A673 (cell line): ENCODE measurements around the gene CEP95. TPM values are rescaled to one million over a fixed set of nuclear protein-coding genes. Genes with fewer than 3 reads are reported as not detected.
"Not testable (repeated sequence)": the region's sequence is repeated elsewhere in the genome, so short reads cannot be mapped to it uniquely, and the experiment has no call there.

Experiments
- BruUV-seq: library from RNA; stranded (reverse); fragments of 400-500 nt; replicated peaks from 2 replicates; lab custom pipeline; 2021; lab: Mats Ljungman, UMichigan
- CTCF ChIA-PET: fragments of 300-600 bp; sonication (Branson Sonifier 250); formaldehyde crosslinking; loops from one replicate; lab custom pipeline; 2022; ENCODE audit warnings: antibody characterized with exemption; lab: Charles Lee
- POLR2A ChIA-PET: fragments of 300-600 bp; sonication (Branson Sonifier 250); formaldehyde crosslinking; loops from one replicate; lab custom pipeline; 2022; ENCODE audit warnings: antibody characterized with exemption; ENCODE audit not compliant: low non-redundant PET; lab: Charles Lee
- DNase-seq: peaks from one replicate; pipeline ENCODE4 v3.0.0-alpha.2; 2015; ENCODE audit warnings: low spot score
- H3K27ac ChIP-seq: fragments of 200-600 bp; sonication (generic); 2 replicates; pipeline ENCODE4 v1.5.1; 2016; ENCODE audit warnings: mixed run types, low read depth, mild to moderate bottlenecking, mixed read lengths, antibody characterized with exemption, low read length; ENCODE audit not compliant: poor library complexity, severe bottlenecking
- H3K27me3 ChIP-seq: fragments of 200-600 bp; sonication (generic); replicated peaks from 2 replicates; pipeline ENCODE4 v1.6.1; 2017; ENCODE audit warnings: mixed run types, low read depth, mild to moderate bottlenecking, mixed read lengths, antibody characterized with exemption, low read length; ENCODE audit not compliant: insufficient read depth, poor library complexity
- H3K36me3 ChIP-seq: fragments of 200-600 bp; sonication (generic); 2 replicates; pipeline ENCODE4 v1.6.1; 2016; ENCODE audit warnings: mixed run types, mild to moderate bottlenecking, mixed read lengths, antibody characterized with exemption, low read length; ENCODE audit not compliant: insufficient read depth, poor library complexity, severe bottlenecking
- H3K4me1 ChIP-seq: fragments of 200-600 bp; sonication (generic); 2 replicates; pipeline ENCODE4 v1.6.1; 2017; ENCODE audit warnings: mixed run types, mild to moderate bottlenecking, mixed read lengths, antibody characterized with exemption, low read length; ENCODE audit not compliant: insufficient read depth, poor library complexity, severe bottlenecking
- H3K4me3 ChIP-seq: fragments of 200-600 bp; sonication (generic); 2 replicates; pipeline ENCODE4 v1.5.1; 2016; ENCODE audit warnings: low read depth, mixed run types, mild to moderate bottlenecking, mixed read lengths, low read length; ENCODE audit not compliant: poor library complexity, severe bottlenecking
- H3K9me3 ChIP-seq: fragments of 200-600 bp; sonication (generic); 2 replicates; pipeline ENCODE4 v1.6.1; 2016; ENCODE audit warnings: mixed run types, low read depth, mild to moderate bottlenecking, mixed read lengths, antibody characterized with exemption, low read length; ENCODE audit not compliant: poor library complexity, severe bottlenecking
- CTCF ChIP-seq: fragments of 300-800, 200-600 bp; sonication (generic); conservative IDR thresholded peaks from 2 replicates; pipeline ENCODE4 v1.5.1; 2017; ENCODE audit warnings: low read depth, mild to moderate bottlenecking, antibody characterized with exemption, low read length, moderate library complexity, mixed read lengths
- EZH2 ChIP-seq: fragments of 200-600 bp; sonication (generic); IDR thresholded peaks from 2 replicates; pipeline ENCODE4 v1.6.1; 2017; ENCODE audit warnings: borderline replicate concordance, low read depth, mild to moderate bottlenecking, mixed read lengths, antibody characterized with exemption, low read length; ENCODE audit not compliant: poor library complexity, severe bottlenecking
- intact Hi-C: fragments of 100-400 bp; cut with micrococcal nuclease; formaldehyde crosslinking; loops from one replicate; pipeline ENCODE4 v1.10.0; 2022; ENCODE audit not compliant: unreplicated experiment
- total RNA-seq: library from RNA; stranded (reverse); gene quantifications from 2 replicates; pipeline ENCODE4 v1.2.3, GENCODE V29; 2021

CEP95 gene
- total RNA-seq, 1 experiment from 2014 or later: 66.8 TPM

DNA sequence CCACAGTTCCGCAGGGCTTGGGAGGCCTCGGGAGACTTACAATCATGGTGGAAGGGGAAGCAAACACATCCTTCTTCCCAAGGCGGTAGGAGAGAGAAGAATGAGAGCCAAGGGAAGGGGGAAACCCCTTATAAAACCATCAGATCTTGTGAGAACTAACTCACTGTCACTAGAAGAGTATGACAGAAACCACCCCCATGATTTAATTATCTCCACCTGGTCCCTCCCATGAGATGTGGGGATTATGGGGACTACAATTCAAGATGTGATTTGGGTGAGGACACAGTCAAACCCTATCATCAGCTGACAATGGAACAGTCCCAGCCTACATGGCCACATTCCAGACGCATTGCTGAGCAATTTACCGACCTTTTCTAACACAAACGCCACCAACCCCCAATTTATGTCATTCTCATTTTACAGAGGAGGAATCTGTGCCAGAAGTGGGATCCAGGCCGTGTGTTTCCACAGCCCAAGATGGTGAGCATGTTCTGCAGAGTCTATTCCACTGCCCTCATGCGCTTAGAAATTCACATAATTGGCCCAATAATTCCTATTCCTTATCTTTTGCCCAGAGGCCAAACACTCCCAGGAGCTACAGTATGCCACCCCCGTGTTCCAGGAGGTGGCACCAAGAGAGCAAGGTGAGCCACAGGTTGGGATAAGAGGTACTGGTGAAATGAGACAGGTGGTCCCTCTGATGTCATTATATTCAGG is 40.6 kb upstream of the CEP95 start:
- Histone ChIP-seq H3K9me3 (no peaks in the 10 kb centered on the region), H3K36me3 (no peaks in the 10 kb centered on the region), H3K27me3 (no peaks in the 10 kb centered on the region), H3K4me3 (no peak overlapping the region), H3K4me1 (no peaks in the 10 kb centered on the region), H3K27ac (no peak overlapping the region)
- peak; percentile 32 for DNase-seq
- TF ChIP-seq EZH2 (no peak), CTCF (no peak)
- BruUV-seq: no TSS peak
- intact Hi-C loops: no loop called here
- ChIA-PET POLR2A (no interaction called here), CTCF (no interaction called here)

GRCh38 chr17:64466834-64467233 is 39.9 kb upstream of the CEP95 start:
- BruUV-seq, H3K27ac ChIP-seq, H3K27me3 ChIP-seq, POLR2A ChIA-PET, H3K36me3 ChIP-seq, CTCF ChIA-PET, H3K4me3 ChIP-seq, DNase-seq, H3K4me1 ChIP-seq, H3K9me3 ChIP-seq, intact Hi-C loops: not testable (repeated sequence)

GRCh38 chr17:64470625-64471024 is 36.2 kb upstream of the CEP95 start:
- H3K4me3 ChIP-seq: no peak overlapping the region
- ChIA-PET CTCF (no interaction called here), POLR2A (interaction anchor here (1.0 kb wide), 1 partner anchor 26 kb away, joined by 5 read pairs; the partner anchor contains the start of gene POLG2)
- intact Hi-C loops: no loop called here
- no peak for DNase-seq
- no peaks in the 10 kb centered on the region for H3K27me3 ChIP-seq
- BruUV-seq: no TSS peak
- TF ChIP-seq CTCF (no peak), EZH2 (no peak)
- no peaks in the 10 kb centered on the region for H3K36me3 ChIP-seq
- H3K9me3 ChIP-seq: no peaks in the 10 kb centered on the region
- no peaks in the 10 kb centered on the region for H3K4me1 ChIP-seq
- H3K27ac ChIP-seq: no peak overlapping the region

- DNase-seq: no peak
- TF ChIP-seq EZH2: no peak
- TF ChIP-seq CTCF: no peak
- Histone ChIP-seq H3K27me3 (no peaks in the 10 kb centered on the region), H3K9me3 (no peaks in the 10 kb centered on the region), H3K27ac (no peak overlapping the region), H3K36me3 (no peaks in the 10 kb centered on the region), H3K4me3 (no peak overlapping the region), H3K4me1 (no peaks in the 10 kb centered on the region)
- CTCF ChIA-PET: no interaction called here
- intact Hi-C loops: no loop called here
- no TSS peak for BruUV-seq
- POLR2A ChIA-PET: no interaction called here
These were observed 35.3 kb upstream of the CEP95 start for GRCh38 chr17:64471440-64471839.
